ENCODE results near the gene MFSD2A. TPM values are rescaled to one million over a fixed set of nuclear protein-coding genes. Genes with fewer than 3 reads are reported as not detected.

The MFSD2A gene
- total and polyA plus RNA-seq, 10 of the 15 experiments (the other 5 are each of a cell fraction or from before 2014, with no cell fraction given), result 0.84 to 30.1 (median 15.2) TPM

- H3K36me3 ChIP-seq (ENCODE audit: control insufficient read depth in 2 of 2, insufficient read depth in 2 of 2, low read length in 1 of 2), result peaks cover 3 to 8% of the 10 kb centered on the region in 2 experiments; a peak in 3 of 4 replicates
- H3K4me1 ChIP-seq (ENCODE audit: control insufficient read depth, insufficient read depth, low read length), result peaks cover 25% of the 10 kb centered on the region
- no peak overlapping the region for H3K9ac ChIP-seq (ENCODE audit: control insufficient read depth, insufficient read depth, low read length)
- WGBS (ENCODE audit: insufficient coverage, insufficient replicate concordance, low lambda C conversion rate, missing lambda C conversion rate), result 65% methylated on average over 7 of the region's 7 CpGs
- no peak overlapping the region for H3K27ac ChIP-seq (ENCODE audit: control insufficient read depth, insufficient read depth)
- FAIRE-seq, result peak; percentile 18
- H3K4me3 ChIP-seq, result no peak overlapping the region
- POLR2A ChIA-PET, result interaction anchor here (0.5 to 1.4 kb wide), 3 partner anchors 37 to 78 kb away, joined by 3 read pairs; no protein-coding TSS in a partner anchor
- ATAC-seq, result no peak
- BruUV-seq (replicated peaks), result no TSS peak
- TF ChIP-seq MTA3 (IDR thresholded peaks at IDR 0.05; ENCODE audit: borderline replicate concordance, low read length) (no peak), ZNF274 (IDR thresholded peaks at IDR 0.05; ENCODE audit: insufficient read depth, insufficient read length) (no peak), HSF1 (IDR thresholded peaks at IDR 0.05; ENCODE audit: low read depth, low read length) (no peak), ZNF384 (IDR thresholded peaks at IDR 0.05; ENCODE audit: borderline replicate concordance, low read depth, low read length) (no peak), ESRRA (IDR thresholded peaks at IDR 0.05; ENCODE audit: low read length) (no peak), ZBTB11 (CRISPR knock-in tag; IDR thresholded peaks at IDR 0.05) (no peak), USF2 (IDR thresholded peaks at IDR 0.05; ENCODE audit: borderline replicate concordance, low read depth, low read length) (no peak), CEBPZ (IDR thresholded peaks at IDR 0.05; ENCODE audit: low read depth, low read length) (no peak)
- peaks cover 33% of the 10 kb centered on the region for H3K79me2 ChIP-seq (ENCODE audit: control insufficient read depth, insufficient read depth, low read length)
- H3K9me3 ChIP-seq (replicated peaks; ENCODE audit: control insufficient read depth, insufficient read depth, low read length), result no peaks in the 10 kb centered on the region
- H3K4me2 ChIP-seq (ENCODE audit: control insufficient read depth, insufficient read depth), result peak overlapping the region; percentile 43
- CTCF ChIA-PET, result interaction anchor here (1.0 to 7.5 kb wide), 8 partner anchors 15 to 74 kb away, joined by 3 to 53 read pairs (median 9); no protein-coding TSS in a partner anchor
- no peak for DNase-seq (ENCODE audit: low read depth, low spot score)
- no peak overlapping the region for H2AFZ ChIP-seq (ENCODE audit: control insufficient read depth, low read depth, low read length)
- SMC1A ChIA-PET (ENCODE audit: uncharacterized antibody, unreplicated experiment), result interaction anchor here (0.9 to 8.1 kb wide), 9 partner anchors 12 to 141 kb away, joined by 3 to 64 read pairs (median 4); no protein-coding TSS in a partner anchor
- intact Hi-C loops (cut with micrococcal nuclease; ENCODE audit: unreplicated experiment), result no loop called here
- no peaks in the 10 kb centered on the region for H3K27me3 ChIP-seq (replicated peaks in 1 of 2; ENCODE audit: control insufficient read depth in 2 of 2, insufficient read depth in 2 of 2, low read length in 1 of 2)
- RAD21 ChIA-PET (ENCODE audit: unreplicated experiment), result interaction anchor here (0.6 to 7.4 kb wide), 5 partner anchors 14 to 352 kb away, joined by 3 to 39 read pairs (median 4); no protein-coding TSS in a partner anchor
- in situ Hi-C loops (cut with MboI), result no loop called here
- no peaks in the 10 kb centered on the region for H4K20me1 ChIP-seq (ENCODE audit: control insufficient read depth, insufficient read depth)
These were observed 3.7 kb downstream of the MFSD2A start for GRCh38 chr1:39958403-39959200.

Measured in GM12878 (cell line).